A549 treated with CpdA at 1 μM for 4 hours (cell line): Measurements from ENCODE around the gene LFNG. TPM values are rescaled to one million over a fixed set of nuclear protein-coding genes. Genes with fewer than 3 reads are reported as not detected.

Experiments
- total RNA-seq: library from RNA; stranded (reverse); fragments of 200-300 nt; extraction: Qiagen RNA extraction; gene quantifications from 5 replicates; pipeline ENCODE4 v1.2.3, GENCODE V29; 2022; ENCODE audit warnings: low read depth

Gene LFNG
- total RNA-seq = 8.4 to 14.0 TPM (median 12.7 TPM) in 5 replicates

GRCh38 chr7:2519119-2519930 is at the start of gene LFNG:
Gene LFNG, plus strand, starts transcription at chr7:2519774. Its CDS starts 88 bp downstream, at chr7:2519862.

GRCh38 chr7:2476298-2476697 is 43.3 kb upstream of the LFNG start, which contains the start of gene GRIFIN:
Gene GRIFIN, minus strand, starts transcription at chr7:2476398. Its CDS starts 15 bp downstream, at chr7:2476383.

GRCh38 chr7:2555121-2556052 is 35.8 kb downstream of the LFNG start, which contains the start of gene BRAT1:
Gene BRAT1, minus strand, starts transcription at chr7:2555524. Its CDS starts 1,093 bp downstream, at chr7:2554431.

DNA sequence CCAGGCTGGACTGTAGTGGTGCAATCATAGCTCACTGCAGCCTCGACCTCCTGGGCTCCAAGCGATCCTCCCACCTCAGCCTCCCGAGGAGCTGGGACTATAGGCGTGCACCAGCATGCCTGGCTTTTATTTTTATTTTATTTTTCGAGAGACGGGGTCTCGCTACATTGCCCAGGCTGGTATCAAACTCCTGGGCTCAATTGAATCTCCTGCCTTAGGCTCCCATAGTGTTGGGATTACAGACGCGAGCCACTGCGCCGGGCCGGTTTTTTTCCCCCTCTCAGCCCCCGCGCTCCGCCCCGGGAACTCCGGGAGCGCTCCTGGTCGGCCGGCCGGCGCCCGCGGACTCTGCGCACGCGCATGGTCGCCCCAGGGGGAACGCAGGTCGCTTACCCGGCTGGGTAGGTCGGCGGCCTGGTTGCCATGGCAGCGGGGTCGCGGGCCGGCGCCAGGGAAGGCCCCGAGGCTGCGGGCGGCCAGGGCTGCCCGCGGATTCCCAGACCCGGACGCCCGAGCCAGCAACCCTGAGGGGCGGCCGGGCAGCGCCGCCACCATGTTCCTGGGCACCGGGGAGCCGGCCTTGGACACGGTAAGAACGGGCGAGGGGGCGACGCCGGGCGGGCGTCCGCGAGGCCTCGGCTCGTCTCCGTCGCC is 39.2 kb downstream of the LFNG start, which contains the start of gene IQCE:
TSS of gene IQCE (plus strand) at position 351 of the 654 bp plus-strand sequence. CDS start at position 554, 203 bp downstream.

Other genes with a start within 250 kb of the LFNG start
- gene SNX8, start 205.3 kb upstream of the LFNG start, total RNA-seq = 41.3 to 73.4 TPM (median 55.2 TPM) in 5 replicates
- gene EIF3B, start 164.9 kb upstream of the LFNG start, total RNA-seq = 227 to 270 TPM (median 234 TPM) in 5 replicates
- 7.8 to 16.3 TPM (median 13.6 TPM) in 5 replicates for gene CHST12, start 116.2 kb upstream of the LFNG start, total RNA-seq
- gene GRIFIN, start 43.4 kb upstream of the LFNG start, total RNA-seq = not detected in 5 replicates
- 25.2 to 40.5 TPM (median 35.0 TPM) in 5 replicates for gene BRAT1, start 35.8 kb downstream of the LFNG start, total RNA-seq
- gene IQCE, start 39.2 kb downstream of the LFNG start, total RNA-seq = 9.8 to 14.8 TPM (median 12.3 TPM) in 5 replicates
- 46.2 to 65.0 TPM (median 56.5 TPM) in 5 replicates for gene TTYH3, start 112.2 kb downstream of the LFNG start, total RNA-seq
- 0.05 TPM in 1 of 5 replicates, not detected in the others for gene AMZ1, start 168.4 kb downstream of the LFNG start, total RNA-seq